Measurements from ENCODE around the gene GLB1L3. TPM values are rescaled to one million over a fixed set of nuclear protein-coding genes. Genes with fewer than 3 reads are reported as not detected.

GLB1L3 gene
- total RNA-seq, 1 experiment from 2014 or later = not detected

GRCh38 chr11:134257101-134257500, 19.1 kb upstream of the GLB1L3 start:
- H3K36me3 ChIP-seq (ENCODE audit: control insufficient read depth, insufficient read depth, low read length) = no peaks in the 10 kb centered on the region
- DNase-seq = peak in 1 of 2 experiments; percentile 14
- H3K4me1 Mint-ChIP-seq (ENCODE audit: low read depth, unreplicated experiment) = peaks cover 6% of the 10 kb centered on the region
- intact Hi-C loops (cut with micrococcal nuclease; ENCODE audit: unreplicated experiment) = no loop called here
- no peaks in the 10 kb centered on the region for H3K9me3 Mint-ChIP-seq (ENCODE audit: unreplicated experiment)
- H3K27me3 Mint-ChIP-seq (ENCODE audit: insufficient read depth, unreplicated experiment) = no peaks in the 10 kb centered on the region
- no peaks in the 10 kb centered on the region for H3K27me3 ChIP-seq (replicated peaks; ENCODE audit: control insufficient read depth, insufficient read depth, low read length)
- 0 out of 2 replicates have a peak, but pooled peaks cover 8% of the 10 kb centered on the region for H3K4me1 ChIP-seq
- no peak overlapping the region for H3K27ac Mint-ChIP-seq (ENCODE audit: unreplicated experiment)
- no TSS peak for BruUV-seq (replicated peaks)
- H3K4me3 Mint-ChIP-seq (ENCODE audit: unreplicated experiment) = no peak overlapping the region
- H3K9me3 ChIP-seq = no peaks in the 10 kb centered on the region
- H3K4me3 ChIP-seq (ENCODE audit: low read depth, low read length) = no peak overlapping the region
- ChIA-PET POLR2A (no interaction called here), CTCF (interaction anchor here (0.6 kb wide), 1 partner anchor 159 kb away, joined by 3 read pairs; no protein-coding TSS in a partner anchor)
- no peak for TF ChIP-seq CTCF (IDR thresholded peaks at IDR 0.05; ENCODE audit: insufficient read depth in 1 of 2, low read depth in 1 of 2, low read length in 1 of 2, severe bottlenecking in 1 of 2, unreplicated experiment in 1 of 2)
- H3K36me3 Mint-ChIP-seq (ENCODE audit: insufficient read depth, unreplicated experiment) = peaks cover 8% of the 10 kb centered on the region

GRCh38 chr11:134258577-134258976, 17.6 kb upstream of the GLB1L3 start:
- peaks cover under 1% of the 10 kb centered on the region for H3K36me3 Mint-ChIP-seq (ENCODE audit: insufficient read depth, unreplicated experiment)
- H3K27me3 ChIP-seq (replicated peaks; ENCODE audit: control insufficient read depth, insufficient read depth, low read length) = no peaks in the 10 kb centered on the region
- H3K4me1 ChIP-seq = 0 out of 2 replicates have a peak, but pooled peaks cover 4% of the 10 kb centered on the region
- ChIA-PET POLR2A (no interaction called here), CTCF (no interaction called here)
- intact Hi-C loops (cut with micrococcal nuclease; ENCODE audit: unreplicated experiment) = no loop called here
- no peaks in the 10 kb centered on the region for H3K9me3 ChIP-seq
- no peaks in the 10 kb centered on the region for H3K27me3 Mint-ChIP-seq (ENCODE audit: insufficient read depth, unreplicated experiment)
- no peak overlapping the region for H3K4me3 Mint-ChIP-seq (ENCODE audit: unreplicated experiment)
- no peak for TF ChIP-seq CTCF (IDR thresholded peaks at IDR 0.05; ENCODE audit: insufficient read depth in 1 of 2, low read depth in 1 of 2, low read length in 1 of 2, severe bottlenecking in 1 of 2, unreplicated experiment in 1 of 2)
- H3K27ac Mint-ChIP-seq (ENCODE audit: unreplicated experiment) = no peak overlapping the region
- H3K4me1 Mint-ChIP-seq (ENCODE audit: low read depth, unreplicated experiment) = no peaks in the 10 kb centered on the region
- no peak overlapping the region for H3K4me3 ChIP-seq (ENCODE audit: low read depth, low read length)
- DNase-seq = peak in 1 of 2 experiments; percentile 24
- H3K9me3 Mint-ChIP-seq (ENCODE audit: unreplicated experiment) = no peaks in the 10 kb centered on the region
- no peaks in the 10 kb centered on the region for H3K36me3 ChIP-seq (ENCODE audit: control insufficient read depth, insufficient read depth, low read length)
- BruUV-seq (replicated peaks) = no TSS peak

- no TSS peak for BruUV-seq (replicated peaks)
- Mint-ChIP-seq H3K27ac (ENCODE audit: unreplicated experiment) (no peak overlapping the region), H3K27me3 (ENCODE audit: insufficient read depth, unreplicated experiment) (no peaks in the 10 kb centered on the region), H3K4me1 (ENCODE audit: low read depth, unreplicated experiment) (no peaks in the 10 kb centered on the region), H3K9me3 (ENCODE audit: unreplicated experiment) (no peaks in the 10 kb centered on the region), H3K36me3 (ENCODE audit: insufficient read depth, unreplicated experiment) (no peaks in the 10 kb centered on the region), H3K4me3 (ENCODE audit: unreplicated experiment) (no peak overlapping the region)
- Histone ChIP-seq H3K27me3 (replicated peaks; ENCODE audit: control insufficient read depth, insufficient read depth, low read length) (no peaks in the 10 kb centered on the region), H3K36me3 (ENCODE audit: control insufficient read depth, insufficient read depth, low read length) (no peaks in the 10 kb centered on the region), H3K4me3 (ENCODE audit: low read depth, low read length) (no peak overlapping the region), H3K4me1 (no peaks in the 10 kb centered on the region), H3K9me3 (no peaks in the 10 kb centered on the region)
- DNase-seq = no peak
- ChIA-PET CTCF (no interaction called here), POLR2A (no interaction called here)
- no peak for TF ChIP-seq CTCF (IDR thresholded peaks at IDR 0.05; ENCODE audit: insufficient read depth in 1 of 2, low read depth in 1 of 2, low read length in 1 of 2, severe bottlenecking in 1 of 2, unreplicated experiment in 1 of 2)
- intact Hi-C loops (cut with micrococcal nuclease; ENCODE audit: unreplicated experiment) = loop anchor here (10.0 kb wide), 1 partner anchor 604 kb away; no protein-coding TSS in a partner anchor
These were observed 15.7 kb upstream of the GLB1L3 start for GRCh38 chr11:134260503-134260902.

Data from Caco-2 (cell line).